ENCODE measurements around the gene ZNF605.

Gene ZNF605

GRCh38 chr12:132954471-132955048, 1.5 kb downstream of the ZNF605 start:
- no peak overlapping the region for H3K4me3 ChIP-seq (replicated peaks; ENCODE audit: low read depth, low read length)
- no peak for DNase-seq (ENCODE audit: extremely low read depth, insufficient read length)

GRCh38 chr12:132953771-132954170, 2.3 kb downstream of the ZNF605 start:
- no peak for DNase-seq (ENCODE audit: extremely low read depth, insufficient read length)
- TF ChIP-seq, protein P1, sequence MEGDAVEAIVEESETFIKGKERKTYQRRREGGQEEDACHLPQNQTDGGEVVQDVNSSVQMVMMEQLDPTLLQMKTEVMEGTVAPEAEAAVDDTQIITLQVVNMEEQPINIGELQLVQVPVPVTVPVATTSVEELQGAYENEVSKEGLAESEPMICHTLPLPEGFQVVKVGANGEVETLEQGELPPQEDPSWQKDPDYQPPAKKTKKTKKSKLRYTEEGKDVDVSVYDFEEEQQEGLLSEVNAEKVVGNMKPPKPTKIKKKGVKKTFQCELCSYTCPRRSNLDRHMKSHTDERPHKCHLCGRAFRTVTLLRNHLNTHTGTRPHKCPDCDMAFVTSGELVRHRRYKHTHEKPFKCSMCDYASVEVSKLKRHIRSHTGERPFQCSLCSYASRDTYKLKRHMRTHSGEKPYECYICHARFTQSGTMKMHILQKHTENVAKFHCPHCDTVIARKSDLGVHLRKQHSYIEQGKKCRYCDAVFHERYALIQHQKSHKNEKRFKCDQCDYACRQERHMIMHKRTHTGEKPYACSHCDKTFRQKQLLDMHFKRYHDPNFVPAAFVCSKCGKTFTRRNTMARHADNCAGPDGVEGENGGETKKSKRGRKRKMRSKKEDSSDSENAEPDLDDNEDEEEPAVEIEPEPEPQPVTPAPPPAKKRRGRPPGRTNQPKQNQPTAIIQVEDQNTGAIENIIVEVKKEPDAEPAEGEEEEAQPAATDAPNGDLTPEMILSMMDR (IDR thresholded peaks at IDR 0.05; ENCODE audit: insufficient read depth, low read length, poor library complexity, severe bottlenecking): no peak
- no peaks in the 10 kb centered on the region; the same call in none of the 2 replicates for H3K36me3 ChIP-seq (ENCODE audit: control insufficient read depth, insufficient read depth, low read length)

More at GRCh38 chr12:132954471-132955048, 1.5 kb downstream of the ZNF605 start:
- H3K27me3 ChIP-seq (replicated peaks; ENCODE audit: control insufficient read depth, insufficient read depth, low read length): no peaks in the 10 kb centered on the region
- no peaks in the 10 kb centered on the region; the same call in 1 of the 2 replicates for H3K36me3 ChIP-seq (ENCODE audit: control insufficient read depth, insufficient read depth, low read length)
- TF ChIP-seq, protein P1 (IDR thresholded peaks at IDR 0.05; ENCODE audit: insufficient read depth, low read length, poor library complexity, severe bottlenecking): no peak

DNA sequence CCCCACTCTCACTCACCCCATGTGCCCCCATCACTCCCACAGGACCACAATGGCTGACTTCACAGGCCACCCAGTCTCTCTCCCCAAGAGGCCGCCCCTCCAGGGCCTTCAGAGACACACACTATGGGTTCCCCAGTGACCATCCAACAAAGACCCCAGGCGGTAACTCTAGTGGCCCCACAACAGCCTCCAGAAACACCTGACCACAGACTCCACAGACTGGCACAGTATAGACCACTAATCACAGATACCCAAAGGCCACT, 3.0 kb downstream of the ZNF605 start:
- TF ChIP-seq, protein P1 (IDR thresholded peaks at IDR 0.05; ENCODE audit: insufficient read depth, low read length, poor library complexity, severe bottlenecking): no peak
- no peaks in the 10 kb centered on the region for H3K27me3 ChIP-seq (replicated peaks; ENCODE audit: control insufficient read depth, insufficient read depth, low read length)
- H3K36me3 ChIP-seq (ENCODE audit: control insufficient read depth, insufficient read depth, low read length): no peaks in the 10 kb centered on the region; the same call in none of the 2 replicates

More at GRCh38 chr12:132953771-132954170, 2.3 kb downstream of the ZNF605 start:
- no peak overlapping the region for H3K4me3 ChIP-seq (replicated peaks; ENCODE audit: low read depth, low read length)
- no peaks in the 10 kb centered on the region for H3K27me3 ChIP-seq (replicated peaks; ENCODE audit: control insufficient read depth, insufficient read depth, low read length)

DNA sequence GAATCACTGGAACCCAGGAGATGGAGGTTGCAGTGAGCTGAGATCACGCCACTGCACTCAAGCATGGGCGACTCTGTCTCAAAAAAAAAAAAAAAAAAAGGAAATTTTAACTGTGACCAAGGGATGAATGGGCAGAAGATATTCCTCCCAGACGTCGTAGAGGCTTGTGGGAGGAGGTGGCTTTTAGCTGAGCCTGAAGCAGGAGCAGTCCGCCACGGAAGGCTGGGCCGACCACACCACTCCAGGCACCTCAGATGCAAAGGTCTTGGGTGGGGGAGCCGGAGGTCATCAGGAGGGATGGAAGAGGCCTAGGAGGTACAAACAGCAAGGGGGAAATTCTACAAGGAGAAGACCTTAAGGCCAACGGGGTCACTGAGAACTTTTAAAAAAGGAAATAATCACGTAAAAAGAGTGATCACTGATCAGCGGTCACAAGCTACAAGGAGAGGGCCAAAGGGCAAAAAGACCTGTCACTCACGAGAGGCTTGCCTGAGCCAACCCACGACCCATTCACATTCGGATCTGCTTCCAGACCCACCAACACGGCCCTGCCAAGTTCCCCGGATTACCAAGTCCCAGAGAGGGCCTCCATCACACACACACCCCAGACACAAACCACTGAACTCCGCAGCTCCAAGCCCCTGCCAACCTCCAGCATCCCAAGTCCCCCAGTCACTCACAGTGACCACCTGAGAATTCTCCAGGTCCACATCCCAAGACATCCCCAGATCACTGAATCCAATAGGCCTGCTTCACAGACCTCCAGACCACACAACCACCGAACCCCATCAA, 3.5 kb downstream of the ZNF605 start:
- DNase-seq (ENCODE audit: extremely low read depth, insufficient read length): no peak
- no peak overlapping the region for H3K4me3 ChIP-seq (replicated peaks; ENCODE audit: low read depth, low read length)
- TF ChIP-seq, protein P1 (IDR thresholded peaks at IDR 0.05; ENCODE audit: insufficient read depth, low read length, poor library complexity, severe bottlenecking): no peak
- no peaks in the 10 kb centered on the region for H3K27me3 ChIP-seq (replicated peaks; ENCODE audit: control insufficient read depth, insufficient read depth, low read length)
- H3K36me3 ChIP-seq (ENCODE audit: control insufficient read depth, insufficient read depth, low read length): no peaks in the 10 kb centered on the region; the same call in none of the 2 replicates

More for the DNA sequence above, 3.0 kb downstream of the ZNF605 start:
- no peak for DNase-seq (ENCODE audit: extremely low read depth, insufficient read length)
- H3K4me3 ChIP-seq (replicated peaks; ENCODE audit: low read depth, low read length): no peak overlapping the region

GRCh38 chr12:132951649-132952048, 4.5 kb downstream of the ZNF605 start:
- no peak for DNase-seq (ENCODE audit: extremely low read depth, insufficient read length)
- H3K36me3 ChIP-seq (ENCODE audit: control insufficient read depth, insufficient read depth, low read length): no peaks in the 10 kb centered on the region; the same call in none of the 2 replicates
- no peak overlapping the region for H3K4me3 ChIP-seq (replicated peaks; ENCODE audit: low read depth, low read length)
- no peaks in the 10 kb centered on the region for H3K27me3 ChIP-seq (replicated peaks; ENCODE audit: control insufficient read depth, insufficient read depth, low read length)
- TF ChIP-seq, protein P1 (IDR thresholded peaks at IDR 0.05; ENCODE audit: insufficient read depth, low read length, poor library complexity, severe bottlenecking): no peak

All from GM06990 (cell line).